H9 (cell line): Measurements from ENCODE around the gene NEUROD1. TPM values are rescaled to one million over a fixed set of nuclear protein-coding genes. Genes with fewer than 3 reads are reported as not detected.

ENCODE experiments used
- DNase-seq: peaks from one replicate; pipeline ENCODE4 v3.0.0-alpha.2; 2017
- H2AFZ ChIP-seq: one replicate; pipeline ENCODE4 v1.6.1; 2013; ENCODE audit warnings: mild to moderate bottlenecking, low read length, control low read depth, moderate library complexity
- H2AK5ac ChIP-seq: 2 replicates; pipeline ENCODE4 v1.6.1; 2013; ENCODE audit warnings: low read length, control low read depth, mixed read lengths; ENCODE audit not compliant: insufficient read length
- H2BK120ac ChIP-seq: one replicate; pipeline ENCODE4 v1.6.1; 2013; ENCODE audit warnings: low read depth, mild to moderate bottlenecking, low read length, control low read depth, inconsistent platforms; ENCODE audit not compliant: poor library complexity, severe bottlenecking
- H2BK12ac ChIP-seq: 2 replicates; pipeline ENCODE4 v1.6.1; 2013; ENCODE audit warnings: low read length, control low read depth, mixed read lengths, low read depth; ENCODE audit not compliant: insufficient read length
- H2BK15ac ChIP-seq: 2 replicates; pipeline ENCODE4 v1.6.1; 2013; ENCODE audit warnings: low read depth, low read length, control low read depth
- H2BK20ac ChIP-seq: one replicate; pipeline ENCODE4 v1.6.1; 2013; ENCODE audit warnings: low read depth, mild to moderate bottlenecking, low read length, control low read depth, inconsistent platforms; ENCODE audit not compliant: poor library complexity, severe bottlenecking
- H2BK5ac ChIP-seq: 2 replicates; pipeline ENCODE4 v1.6.1; 2013; ENCODE audit warnings: low read length, control low read depth, mixed read lengths; ENCODE audit not compliant: insufficient read length
- H3K14ac ChIP-seq: 2 replicates; pipeline ENCODE4 v1.6.1; 2013; ENCODE audit warnings: low read length, control low read depth; ENCODE audit not compliant: insufficient read depth
- H3K18ac ChIP-seq: 2 replicates; pipeline ENCODE4 v1.6.1; 2013; ENCODE audit warnings: low read depth, mild to moderate bottlenecking, mixed read lengths, low read length, control low read depth; ENCODE audit not compliant: insufficient read length
- H3K23ac ChIP-seq: 2 replicates; pipeline ENCODE4 v1.6.1; 2013; ENCODE audit warnings: low read length, control low read depth, mixed read lengths, low read depth; ENCODE audit not compliant: insufficient read length
- H3K23me2 ChIP-seq: 2 replicates; pipeline ENCODE4 v1.6.1; 2013; ENCODE audit warnings: low read depth, mild to moderate bottlenecking, mixed read lengths, low read length, control low read depth; ENCODE audit not compliant: insufficient read length, poor library complexity, severe bottlenecking
- H3K27ac ChIP-seq: 2 replicates; pipeline ENCODE4 v1.5.1; 2013; ENCODE audit warnings: low read length, control low read depth, mixed read lengths, low read depth; ENCODE audit not compliant: insufficient read length
- H3K27me3 ChIP-seq: 2 replicates; pipeline ENCODE4 v1.6.1; 2013; ENCODE audit warnings: low read length, control low read depth, inconsistent platforms; ENCODE audit not compliant: insufficient read depth
- H3K4ac ChIP-seq: 2 replicates; pipeline ENCODE4 v1.6.1; 2013; ENCODE audit warnings: low read depth, mild to moderate bottlenecking, control low read depth, inconsistent platforms, low read length, moderate library complexity
- H3K4me1 ChIP-seq: 2 replicates; pipeline ENCODE4 v1.6.1; 2013; ENCODE audit warnings: low read length, control low read depth, inconsistent platforms; ENCODE audit not compliant: insufficient read depth
- H3K4me2 ChIP-seq: 2 replicates; pipeline ENCODE4 v1.6.1; 2013; ENCODE audit warnings: low read length, control low read depth, mixed read lengths; ENCODE audit not compliant: insufficient read length, insufficient read depth
- H3K56ac ChIP-seq: 2 replicates; pipeline ENCODE4 v1.6.1; 2013; ENCODE audit warnings: low read depth, mild to moderate bottlenecking, mixed read lengths, low read length, control low read depth; ENCODE audit not compliant: insufficient read length
- H3K79me1 ChIP-seq: 2 replicates; pipeline ENCODE4 v1.6.1; 2013; ENCODE audit warnings: low read depth, mild to moderate bottlenecking, moderate library complexity, low read length, control low read depth, inconsistent platforms; ENCODE audit not compliant: insufficient read depth, poor library complexity, severe bottlenecking
- H3K79me2 ChIP-seq: 2 replicates; pipeline ENCODE4 v1.6.1; 2013; ENCODE audit warnings: low read length, control low read depth, inconsistent platforms; ENCODE audit not compliant: insufficient read depth
- H3K9ac ChIP-seq: 2 replicates; pipeline ENCODE4 v1.6.1; 2013; ENCODE audit warnings: low read length, control low read depth, mixed read lengths; ENCODE audit not compliant: insufficient read length; ENCODE audit errors: extremely low read depth
- H3K9me3 ChIP-seq: one replicate; pipeline ENCODE4 v1.6.1; 2013; ENCODE audit warnings: low read depth, low read length, inconsistent platforms; ENCODE audit not compliant: control insufficient read depth
- H3T11ph ChIP-seq: one replicate; pipeline ENCODE4 v1.6.1; 2013; ENCODE audit warnings: mild to moderate bottlenecking, low read length, control low read depth, inconsistent platforms
- H4K20me1 ChIP-seq: one replicate; pipeline ENCODE4 v1.6.1; 2013; ENCODE audit not compliant: control insufficient read depth, insufficient read length, insufficient read depth
- H4K5ac ChIP-seq: 2 replicates; pipeline ENCODE4 v1.6.1; 2013; ENCODE audit warnings: low read depth, mild to moderate bottlenecking, mixed read lengths, low read length, control low read depth; ENCODE audit not compliant: insufficient read length
- H4K8ac ChIP-seq: replicated peaks from 2 replicates; pipeline ENCODE4 v1.6.1; 2013; ENCODE audit warnings: low read length, control low read depth, mixed read lengths, low read depth; ENCODE audit not compliant: insufficient read length
- H4K91ac ChIP-seq: 2 replicates; pipeline ENCODE4 v1.6.1; 2013; ENCODE audit warnings: low read depth, mild to moderate bottlenecking, moderate library complexity, mixed read lengths, low read length, control low read depth; ENCODE audit not compliant: insufficient read length
- H3K27ac Mint-ChIP-seq, 3 experiments: 2 replicates in 2 of 3; 3 replicates in 1 of 3; pipeline ENCODE4 v1.8.0; 2020 to 2021; ENCODE audit warnings: mixed read lengths in 3 of 3, mild to moderate bottlenecking in 1 of 3, moderate library complexity in 1 of 3
- H3K27me3 Mint-ChIP-seq: 2 replicates; pipeline ENCODE4 v1.8.0; 2021; ENCODE audit warnings: low read depth, mild to moderate bottlenecking, moderate library complexity, mixed read lengths
- H3K36me3 Mint-ChIP-seq, 3 experiments: 2 replicates in 2 of 3; 3 replicates in 1 of 3; pipeline ENCODE4 v1.8.0; 2020 to 2021; ENCODE audit warnings: low read depth in 3 of 3, mixed read lengths in 3 of 3; ENCODE audit not compliant: insufficient read depth in 1 of 3
- H3K4me1 Mint-ChIP-seq, 2 experiments: 2 replicates each; pipeline ENCODE4 v1.8.0; 2020; ENCODE audit warnings: mixed read lengths in 2 of 2
- H3K4me3 Mint-ChIP-seq, 2 experiments: 2 replicates in 1 of 2; 3 replicates in 1 of 2; pipeline ENCODE4 v1.8.0; 2020 to 2021; ENCODE audit warnings: mild to moderate bottlenecking in 2 of 2, mixed read lengths in 2 of 2, moderate library complexity in 1 of 2
- H3K9me3 Mint-ChIP-seq, 2 experiments: 2 replicates in 1 of 2; 3 replicates in 1 of 2; pipeline ENCODE4 v1.8.0; 2020; ENCODE audit warnings: mild to moderate bottlenecking in 2 of 2, mixed read lengths in 2 of 2, moderate library complexity in 1 of 2
- WGBS: extraction: QIAGEN DNeasy Blood & Tissue Kit; methylation state at CpG from one replicate; pipeline ENCODE4 v1.1.7; 2013; ENCODE audit warnings: missing lambda C conversion rate, low lambda C conversion rate, mixed read lengths; ENCODE audit not compliant: insufficient read length; ENCODE audit errors: extremely low coverage; 5-methylcytosine and 5-hydroxymethylcytosine counted together
- total RNA-seq: library from RNA; stranded (reverse); gene quantifications from 2 replicates; pipeline ENCODE4 v1.2.1, GENCODE V29; 2021
- TF ChIP-seq, protein P1 (sequence below): fragments of 200-600 bp; sonication (generic); conservative IDR thresholded peaks from 3 replicates; pipeline ENCODE4 v1.8.0; 2021; ENCODE audit warnings: antibody characterized with exemption, mild to moderate bottlenecking

The NEUROD1 gene
- total RNA-seq, 1 experiment from 2014 or later = not detected

- Histone ChIP-seq H3K23ac (no peak overlapping the region), H4K20me1 (no peaks in the 10 kb centered on the region), H2AFZ (no peak overlapping the region), H3T11ph (no peak overlapping the region), H4K5ac (no peak overlapping the region), H3K4ac (no peak overlapping the region), H3K4me2 (no peak overlapping the region), H3K18ac (no peak overlapping the region), H3K4me1 (no peaks in the 10 kb centered on the region), H3K9me3 (no peaks in the 10 kb centered on the region), H2BK120ac (no peak overlapping the region), H2BK20ac (no peak overlapping the region), H3K9ac (no peak overlapping the region), H2AK5ac (no peak overlapping the region), H3K27ac (no peak overlapping the region), H3K79me2 (no peaks in the 10 kb centered on the region), H3K14ac (no peak overlapping the region), H3K56ac (no peak overlapping the region), H3K79me1 (no peaks in the 10 kb centered on the region), H3K27me3 (no peaks in the 10 kb centered on the region; the same call in 1 of the 2 replicates), H2BK5ac (no peak overlapping the region), H3K23me2 (no peaks in the 10 kb centered on the region), H2BK12ac (no peak overlapping the region), H4K91ac (no peak overlapping the region), H4K8ac (no peak overlapping the region), H2BK15ac (no peak overlapping the region)
- Mint-ChIP-seq H3K4me1 (no peaks in the 10 kb centered on the region), H3K4me3 (no peak overlapping the region), H3K9me3 (no peaks in the 10 kb centered on the region), H3K36me3 (no peaks in the 10 kb centered on the region), H3K27ac (no peak overlapping the region; a peak in 1 of 7 replicates), H3K27me3 (peaks cover 62% of the 10 kb centered on the region)
- no CpG with 5 or more reads among the region's 4 CpGs for WGBS
- no peak for DNase-seq
- TF ChIP-seq, protein P1, sequence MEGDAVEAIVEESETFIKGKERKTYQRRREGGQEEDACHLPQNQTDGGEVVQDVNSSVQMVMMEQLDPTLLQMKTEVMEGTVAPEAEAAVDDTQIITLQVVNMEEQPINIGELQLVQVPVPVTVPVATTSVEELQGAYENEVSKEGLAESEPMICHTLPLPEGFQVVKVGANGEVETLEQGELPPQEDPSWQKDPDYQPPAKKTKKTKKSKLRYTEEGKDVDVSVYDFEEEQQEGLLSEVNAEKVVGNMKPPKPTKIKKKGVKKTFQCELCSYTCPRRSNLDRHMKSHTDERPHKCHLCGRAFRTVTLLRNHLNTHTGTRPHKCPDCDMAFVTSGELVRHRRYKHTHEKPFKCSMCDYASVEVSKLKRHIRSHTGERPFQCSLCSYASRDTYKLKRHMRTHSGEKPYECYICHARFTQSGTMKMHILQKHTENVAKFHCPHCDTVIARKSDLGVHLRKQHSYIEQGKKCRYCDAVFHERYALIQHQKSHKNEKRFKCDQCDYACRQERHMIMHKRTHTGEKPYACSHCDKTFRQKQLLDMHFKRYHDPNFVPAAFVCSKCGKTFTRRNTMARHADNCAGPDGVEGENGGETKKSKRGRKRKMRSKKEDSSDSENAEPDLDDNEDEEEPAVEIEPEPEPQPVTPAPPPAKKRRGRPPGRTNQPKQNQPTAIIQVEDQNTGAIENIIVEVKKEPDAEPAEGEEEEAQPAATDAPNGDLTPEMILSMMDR = no peak
Measured at GRCh38 chr2:181649436-181649979, 30.8 kb downstream of the NEUROD1 start.
